NCI-H1105 (cell line): Measurements from ENCODE around the gene PHLPP1.

Experiments
- DNase-seq: peaks from one replicate; lab custom pipeline; 2025; lab: John Stamatoyannopoulos, UW

The PHLPP1 gene

DNA sequence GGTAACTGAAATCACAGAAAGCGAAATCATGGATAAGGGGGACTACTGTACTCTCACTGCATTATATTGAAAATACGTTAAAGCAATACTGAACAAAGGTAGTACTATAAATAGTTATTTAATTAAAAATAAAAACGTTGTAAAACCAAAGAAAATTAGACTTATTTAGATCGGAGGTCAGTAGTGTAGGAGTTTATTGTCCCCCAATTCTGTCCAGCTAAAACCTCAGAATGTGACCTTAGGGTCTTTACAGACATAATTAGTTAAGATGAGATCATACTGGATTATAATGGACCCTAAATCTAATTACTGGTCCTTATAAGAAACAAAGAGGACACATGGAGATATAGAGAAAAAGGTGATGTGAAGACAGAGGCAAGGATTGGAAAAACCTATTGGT, 95.3 kb downstream of the PHLPP1 start:
- DNase-seq, result no peak

DNA sequence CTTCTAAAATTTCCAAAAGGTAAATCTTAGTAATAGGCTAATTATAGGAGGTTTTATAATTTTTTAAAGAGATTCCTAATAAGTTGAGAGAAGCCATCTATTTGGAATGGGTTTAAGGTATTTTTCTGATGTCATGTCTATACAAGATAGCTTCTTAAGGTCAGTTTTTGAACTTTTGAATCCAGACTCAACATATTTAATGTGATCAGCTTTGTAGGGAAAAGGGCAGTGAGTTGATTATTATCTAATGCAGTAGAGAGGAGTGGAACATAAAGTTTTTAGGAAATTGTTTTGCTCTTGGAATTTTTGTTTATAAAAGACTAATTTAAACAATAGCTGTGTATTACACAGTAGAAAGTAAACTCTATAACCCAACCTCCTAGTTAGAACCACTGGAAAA, 96.3 kb downstream of the PHLPP1 start:
- no peak for DNase-seq

DNA sequence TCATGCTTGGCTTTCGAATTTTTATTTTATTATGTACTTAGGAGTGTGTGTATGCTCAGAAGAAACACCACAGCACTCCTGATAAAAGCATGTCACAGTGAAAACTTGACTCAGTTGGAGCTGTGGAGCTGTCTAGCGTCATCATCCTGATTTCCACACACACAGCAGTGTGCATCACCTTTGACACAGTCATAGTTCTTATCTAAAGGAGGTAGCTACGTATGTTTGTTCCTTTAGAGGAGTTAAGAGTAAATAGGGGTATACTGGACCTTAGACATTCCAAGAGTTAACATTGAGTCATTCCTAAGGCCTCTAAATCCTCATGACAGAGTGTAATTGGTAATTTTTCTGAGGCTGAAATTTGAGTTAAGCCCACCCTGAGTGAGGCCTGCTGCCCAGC, 96.9 kb downstream of the PHLPP1 start:
- no peak for DNase-seq

DNA sequence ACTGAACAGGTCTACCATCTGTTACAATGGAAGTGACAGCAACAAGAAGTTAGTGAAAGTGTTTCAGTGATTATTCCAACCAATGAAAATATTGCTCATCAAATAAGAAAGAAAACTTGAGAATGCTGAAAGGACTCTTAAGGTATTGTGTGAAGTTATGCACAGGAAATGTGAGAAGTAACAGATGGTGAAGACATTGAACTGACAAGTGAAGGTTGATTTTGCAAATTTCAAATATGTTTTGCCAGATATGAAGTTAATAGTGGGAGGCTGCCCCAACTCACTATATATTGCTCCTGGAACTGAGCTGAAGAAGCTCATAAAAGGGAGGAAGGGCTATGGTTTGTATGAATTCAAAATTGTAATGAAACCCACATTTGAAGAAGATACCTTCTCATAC, 97.5 kb downstream of the PHLPP1 start:
- DNase-seq, result no peak

DNA sequence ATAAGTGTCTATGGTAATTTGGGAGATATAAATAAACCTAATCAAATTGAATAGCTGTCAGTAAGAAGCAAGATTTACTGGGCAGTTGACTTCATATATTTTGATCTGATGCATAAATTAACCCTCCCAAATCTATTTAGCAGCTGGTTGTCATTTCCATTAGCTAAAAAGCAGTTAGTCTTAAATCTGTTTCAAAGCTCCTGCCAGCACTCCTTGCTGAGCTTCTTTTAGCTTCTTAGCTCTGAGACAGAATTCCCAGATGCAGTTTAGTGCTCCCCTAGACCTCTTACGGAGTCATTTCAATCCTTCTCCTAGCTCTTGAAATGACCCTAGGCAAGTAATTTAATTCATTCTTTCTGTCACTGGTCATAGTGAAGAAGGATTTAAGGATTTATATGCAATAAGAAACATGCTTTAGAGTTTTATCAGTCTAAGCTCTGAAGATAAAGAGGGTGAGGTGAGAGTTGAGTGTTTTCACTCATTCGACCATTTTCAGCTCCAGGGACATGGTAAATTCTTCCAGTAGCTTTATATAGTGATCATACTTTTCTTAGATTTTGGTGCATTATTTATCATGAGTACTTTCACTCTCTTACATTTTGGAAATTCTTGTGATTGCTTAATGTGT, 98.9 kb downstream of the PHLPP1 start:
- no peak for DNase-seq

DNA sequence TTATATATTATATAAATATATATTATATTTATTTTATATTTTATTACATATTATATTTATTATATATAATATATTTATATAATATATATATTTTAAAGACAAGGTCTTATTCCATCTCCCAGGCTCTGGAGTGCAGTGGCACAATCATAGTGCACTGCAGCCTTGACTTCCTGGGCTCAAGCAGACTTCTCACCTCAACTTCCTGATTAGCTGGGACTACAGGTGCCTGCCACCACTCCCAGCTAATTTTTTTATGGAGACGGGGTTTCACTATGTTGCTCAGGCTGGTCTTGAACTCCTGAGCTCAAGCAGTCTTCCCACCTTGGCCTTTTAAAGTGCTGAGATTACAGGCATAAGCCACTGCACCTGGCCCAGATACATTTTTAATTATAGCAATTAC, 110.0 kb downstream of the PHLPP1 start:
- no peak for DNase-seq

DNA sequence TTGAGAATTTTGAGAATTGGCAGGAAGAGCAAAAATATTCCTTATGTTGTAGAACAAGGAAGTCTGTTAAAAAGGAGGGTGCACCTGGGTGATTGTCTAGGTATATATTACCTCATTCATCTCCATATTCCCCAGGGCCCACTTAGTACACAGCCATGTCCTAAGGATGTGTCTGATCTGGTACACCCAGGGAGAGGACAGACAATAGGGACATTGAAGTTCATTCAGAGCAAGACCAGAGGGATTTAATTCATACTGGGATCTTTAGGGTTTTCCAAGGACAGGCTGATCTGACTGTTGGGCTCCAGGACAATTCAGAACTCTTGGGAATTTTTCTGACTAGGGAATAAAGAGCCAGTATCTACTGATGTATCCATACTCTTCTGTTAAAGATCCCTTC, 112.1 kb downstream of the PHLPP1 start:
- no peak for DNase-seq

DNA sequence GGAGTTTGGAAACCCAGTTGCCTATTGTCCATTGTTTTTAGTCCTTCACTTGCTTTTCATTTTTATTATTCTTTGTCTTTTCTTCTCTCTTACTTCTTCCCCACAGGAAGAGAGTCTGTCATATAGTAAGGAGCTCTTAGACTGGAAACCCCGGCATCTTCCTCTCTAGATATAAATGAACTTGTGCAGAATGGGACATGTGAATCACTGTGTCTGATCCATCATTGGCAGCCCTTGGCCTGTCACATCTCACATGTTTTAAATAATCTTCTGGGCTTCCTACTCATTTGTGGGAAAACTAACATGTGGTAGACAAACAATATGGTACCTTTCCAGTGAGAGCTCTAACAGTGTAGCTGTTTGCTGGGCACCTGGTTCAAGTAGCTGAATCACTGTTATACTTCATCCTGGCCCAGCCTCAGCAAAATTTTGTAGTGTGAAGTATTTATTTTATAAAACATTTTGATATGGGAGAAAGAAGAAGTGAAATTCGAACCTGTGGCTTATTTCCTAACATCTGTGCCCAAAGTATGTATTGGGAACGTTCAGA, 112.8 kb downstream of the PHLPP1 start:
- no peak for DNase-seq

DNA sequence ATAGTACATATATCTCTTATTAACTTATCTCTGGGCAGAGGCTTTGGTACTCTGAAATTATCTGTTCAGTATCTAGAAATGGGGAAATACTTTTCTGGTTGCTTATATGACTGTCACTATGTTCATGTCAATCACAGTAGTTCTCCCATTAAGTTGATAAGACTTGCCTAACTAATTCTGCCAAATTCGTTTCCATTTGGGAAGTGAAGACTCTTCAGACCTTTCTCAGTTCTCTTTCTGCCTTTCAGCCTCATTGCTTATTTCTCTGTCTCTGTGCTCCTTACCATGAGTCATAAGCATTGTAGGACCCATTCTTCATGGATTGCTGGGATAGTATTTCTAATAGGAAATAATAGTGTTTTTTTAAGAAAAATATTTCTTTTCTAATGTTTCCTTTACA, 113.5 kb downstream of the PHLPP1 start:
- no peak for DNase-seq

DNA sequence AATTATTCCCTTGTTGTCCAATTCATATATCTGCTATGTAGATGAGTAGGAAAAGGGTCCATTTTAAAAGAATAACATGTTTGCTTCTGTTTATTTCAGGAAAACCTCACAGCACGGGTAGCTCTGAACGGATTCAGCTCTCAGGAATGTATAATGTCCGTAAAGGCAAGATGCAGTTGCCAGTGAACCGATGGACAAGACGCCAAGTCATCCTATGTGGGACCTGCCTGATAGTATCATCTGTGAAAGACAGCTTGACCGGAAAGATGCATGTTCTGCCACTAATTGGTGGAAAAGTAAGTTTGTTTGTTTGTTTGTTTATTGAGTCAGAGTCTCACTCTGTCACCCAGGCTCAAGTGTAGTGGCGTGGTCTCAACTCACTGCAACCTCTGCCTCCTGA, 114.6 kb downstream of the PHLPP1 start:
- DNase-seq, result no peak

DNA sequence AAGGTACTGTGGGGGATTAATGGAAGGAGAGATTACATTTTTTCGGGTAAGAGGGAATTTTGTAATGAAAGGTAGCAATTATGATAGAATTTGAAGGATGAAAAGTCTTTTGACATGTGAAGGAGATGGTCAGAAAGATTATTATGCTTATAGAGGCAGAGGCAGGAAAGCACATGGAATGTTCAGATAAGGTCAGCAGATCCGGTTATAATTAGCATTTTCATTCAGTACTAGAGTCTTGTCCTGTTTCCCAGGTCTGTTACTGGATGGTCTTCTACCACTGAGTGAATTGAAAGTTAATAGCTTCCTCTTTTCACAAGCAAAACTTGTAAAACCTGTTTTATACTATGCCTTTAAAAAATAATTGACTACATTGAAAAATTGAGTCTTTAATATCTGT, 116.9 kb downstream of the PHLPP1 start:
- DNase-seq, result no peak

DNA sequence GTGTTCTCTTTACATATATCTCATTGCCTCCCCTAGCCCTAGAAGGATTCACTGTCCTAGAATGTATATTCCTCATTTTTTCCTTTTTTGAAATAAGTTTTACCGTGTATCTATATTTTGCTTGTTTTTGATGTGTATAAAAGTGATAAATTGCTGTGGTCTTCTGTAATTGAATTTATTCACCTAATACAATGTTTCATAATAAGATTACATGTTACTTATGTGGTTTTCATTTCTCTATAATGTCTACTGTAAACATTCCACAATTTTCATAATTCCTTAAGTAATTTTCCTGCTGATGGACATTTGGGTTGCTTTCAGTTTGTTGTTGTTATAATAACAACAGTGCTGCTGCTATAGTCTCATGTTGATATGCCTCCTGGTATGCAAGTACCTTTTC, 118.2 kb downstream of the PHLPP1 start:
- DNase-seq, result no peak

DNA sequence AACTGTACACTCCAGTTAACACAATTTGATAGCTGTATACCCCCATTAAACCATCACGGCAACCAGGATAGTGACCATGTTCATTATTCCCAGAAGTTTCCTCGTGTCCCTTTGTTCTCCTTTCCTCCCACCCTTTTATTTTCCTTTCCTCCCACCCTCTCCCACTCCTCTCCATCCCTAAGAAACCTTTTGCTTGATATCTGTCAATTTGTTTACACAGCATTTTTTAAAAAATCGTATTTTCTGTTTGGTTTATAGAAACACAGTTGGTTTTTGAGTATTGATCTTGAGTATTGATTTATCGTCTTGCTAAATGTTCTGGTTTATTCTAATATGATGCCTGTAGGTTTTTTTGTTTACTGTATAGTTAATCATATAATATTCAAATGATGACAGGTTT, 119.4 kb downstream of the PHLPP1 start:
- DNase-seq, result no peak

DNA sequence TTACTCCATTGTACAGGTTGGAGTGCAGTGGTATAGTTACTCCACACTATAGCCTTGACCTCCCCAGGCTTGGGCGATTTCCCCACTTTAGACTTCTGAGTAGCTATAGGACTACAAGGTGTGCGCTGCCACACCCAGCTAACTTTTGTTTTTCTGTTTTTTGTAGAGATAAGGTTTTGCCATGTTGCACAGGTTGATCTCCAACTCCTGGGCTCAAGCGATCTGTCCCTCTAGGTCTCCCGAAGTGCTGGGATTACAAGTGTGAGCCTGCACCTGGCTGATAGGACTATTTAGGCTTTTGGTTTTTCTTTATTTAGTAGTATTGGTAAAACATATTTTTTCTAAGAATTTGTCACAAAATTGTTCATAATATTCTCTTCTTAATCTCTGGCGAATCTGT, 121.7 kb downstream of the PHLPP1 start:
- no peak for DNase-seq

DNA sequence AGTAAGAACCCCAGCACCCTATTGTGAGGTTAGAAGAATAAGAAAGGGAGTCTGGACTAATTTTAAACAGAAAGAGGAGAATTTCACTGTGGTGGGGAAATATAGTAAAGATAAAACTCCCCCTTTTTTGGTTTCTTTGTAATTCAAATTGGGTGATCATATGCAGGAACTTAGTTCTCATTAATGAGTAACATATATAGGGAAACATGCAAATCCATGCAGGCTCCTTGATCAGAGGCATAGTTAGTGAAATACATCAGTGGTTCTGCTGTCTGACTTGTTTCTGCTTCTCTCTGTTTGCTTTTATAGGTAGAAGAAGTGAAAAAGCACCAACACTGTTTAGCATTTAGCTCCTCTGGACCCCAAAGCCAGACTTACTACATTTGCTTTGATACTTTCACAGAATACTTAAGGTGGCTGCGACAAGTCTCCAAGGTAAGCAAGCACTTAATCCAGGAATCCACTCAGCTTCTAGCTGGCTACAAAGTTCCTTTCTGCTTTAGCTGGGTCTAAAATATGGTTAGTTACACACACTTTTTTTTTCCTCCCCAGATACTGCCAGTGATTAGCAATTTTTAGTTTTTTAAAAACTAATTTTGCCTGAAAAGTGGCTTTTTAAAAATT, 123.2 kb downstream of the PHLPP1 start:
- DNase-seq, result no peak

DNA sequence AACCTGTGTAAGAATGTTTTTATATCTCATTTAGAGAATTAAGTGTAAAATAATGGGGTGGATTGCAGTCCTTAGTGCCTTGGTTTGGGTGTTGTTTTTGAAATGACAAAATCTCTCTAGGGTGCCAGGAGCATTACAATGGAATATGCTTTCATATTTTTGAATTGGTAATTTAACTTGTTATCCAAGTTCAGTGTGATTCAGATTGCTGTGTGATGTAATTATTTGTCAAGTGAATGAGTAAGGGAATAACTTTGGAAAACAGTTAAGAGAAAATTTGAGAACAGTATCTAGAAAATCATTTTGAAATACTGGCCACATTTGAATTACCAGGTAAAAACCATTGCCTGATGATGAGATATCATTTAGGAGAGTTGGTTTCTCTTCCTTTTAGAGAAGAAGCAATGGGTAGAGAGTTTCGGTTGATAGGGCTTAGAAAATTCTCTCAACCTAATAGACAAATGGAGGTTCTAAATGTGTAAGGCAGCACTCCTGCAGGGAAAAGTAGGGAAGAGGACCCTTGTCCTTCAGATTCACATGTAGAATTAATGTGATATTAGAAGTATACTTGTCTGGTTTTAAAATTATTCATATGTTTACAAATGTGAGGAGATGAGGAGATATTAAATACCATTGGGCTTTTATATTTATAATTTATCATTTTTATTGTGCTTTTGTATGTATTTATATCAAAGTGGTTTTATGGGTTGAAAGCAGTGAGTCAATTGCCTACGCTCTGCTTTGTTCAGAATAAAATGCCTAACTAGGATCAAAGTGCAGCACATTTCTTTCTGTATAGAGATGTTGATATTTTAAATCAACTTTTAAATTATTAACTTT, 124.8 kb downstream of the PHLPP1 start:
- DNase-seq, result no peak

DNA sequence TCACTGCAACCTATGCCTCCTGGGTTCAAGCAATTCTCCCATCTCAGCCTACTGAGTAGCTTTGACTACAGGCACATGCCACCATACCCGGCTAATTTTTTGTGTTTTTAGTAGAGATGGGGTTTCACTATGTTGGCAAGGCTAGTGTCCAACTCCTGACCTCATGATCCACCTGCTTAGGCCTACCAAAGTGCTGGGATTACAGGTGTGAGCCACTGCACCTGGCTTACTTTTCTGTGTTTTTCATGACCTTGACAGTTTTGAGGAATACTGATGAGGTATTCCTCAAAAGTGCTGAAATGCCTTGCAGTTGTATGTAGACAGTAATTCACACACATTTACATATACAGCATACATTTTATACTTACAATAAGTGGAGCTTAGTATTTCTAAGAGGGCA, 126.1 kb downstream of the PHLPP1 start:
- no peak for DNase-seq

DNA sequence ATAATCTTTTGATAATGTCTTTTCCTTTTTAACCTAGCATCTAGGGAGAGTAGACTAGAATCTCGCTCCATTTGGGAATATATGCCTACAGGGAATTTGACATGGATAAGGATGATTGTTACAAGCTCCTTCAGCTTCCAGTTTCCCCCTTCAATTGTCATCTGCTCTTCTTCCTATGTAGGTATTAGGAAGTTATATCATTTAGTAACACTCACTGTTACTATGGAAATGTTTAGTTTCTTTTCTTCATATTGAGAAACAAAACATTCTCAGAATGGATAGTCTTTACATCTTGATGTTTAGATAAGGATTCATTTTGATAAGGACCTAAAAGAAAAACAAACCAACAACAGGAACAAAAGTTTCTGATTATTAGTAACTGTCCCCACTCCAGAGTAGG, 127.6 kb downstream of the PHLPP1 start:
- DNase-seq, result no peak

DNA sequence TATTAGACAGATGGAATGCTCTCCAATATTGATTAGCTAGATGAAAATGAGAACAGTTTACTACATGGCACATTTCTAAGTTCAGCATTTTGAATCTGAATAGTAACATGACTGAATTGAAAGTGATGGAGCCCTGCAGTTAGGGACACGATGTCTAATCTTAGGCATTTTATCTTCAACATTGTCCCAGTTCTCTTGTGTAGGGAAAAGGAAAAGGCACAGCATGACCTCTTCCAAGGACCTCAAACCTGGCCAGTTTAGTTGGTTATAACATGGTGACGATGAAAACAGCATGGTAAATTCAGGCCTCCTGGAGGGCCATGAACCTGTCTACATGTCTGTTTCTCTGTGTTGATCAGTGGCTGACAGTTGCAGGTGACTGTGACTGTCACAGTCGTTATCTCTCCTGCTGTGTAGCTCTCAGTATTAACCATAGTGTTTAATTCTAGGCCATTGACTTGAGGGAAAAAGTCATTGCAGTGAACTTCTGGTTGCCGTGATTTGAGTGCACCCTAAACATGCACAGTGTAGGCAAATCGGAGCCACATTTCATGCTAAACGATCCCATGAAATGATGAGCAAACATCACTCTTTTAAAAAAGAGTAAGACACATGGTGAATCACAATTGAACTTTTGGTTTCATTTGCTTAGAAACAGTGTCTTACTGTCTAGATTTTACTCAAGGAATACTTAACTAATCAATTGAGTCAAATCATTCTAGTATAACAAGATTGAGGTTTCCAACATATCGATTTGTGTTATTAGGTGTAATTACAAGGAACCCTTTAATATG, 129.7 kb downstream of the PHLPP1 start:
- DNase-seq, result no peak

DNA sequence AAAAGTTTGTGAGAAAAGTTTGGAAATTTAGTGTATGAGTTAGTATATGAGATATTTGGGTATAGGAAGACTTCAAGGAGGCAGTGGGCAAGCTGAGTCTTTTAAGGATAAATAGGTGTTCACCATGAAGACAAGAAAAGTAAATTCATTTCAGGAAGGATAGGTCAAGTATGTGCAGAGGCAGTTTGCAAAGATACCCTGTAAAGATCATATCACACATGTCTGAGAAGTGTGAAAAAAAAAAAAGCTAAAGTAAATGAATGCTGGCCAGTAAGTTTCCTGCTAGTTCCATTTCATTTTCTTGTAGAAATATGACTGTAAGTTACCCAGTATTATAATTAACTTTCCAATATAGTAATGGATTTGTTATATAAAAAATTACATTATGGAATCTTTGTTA, 131.0 kb downstream of the PHLPP1 start:
- DNase-seq, result no peak

DNA sequence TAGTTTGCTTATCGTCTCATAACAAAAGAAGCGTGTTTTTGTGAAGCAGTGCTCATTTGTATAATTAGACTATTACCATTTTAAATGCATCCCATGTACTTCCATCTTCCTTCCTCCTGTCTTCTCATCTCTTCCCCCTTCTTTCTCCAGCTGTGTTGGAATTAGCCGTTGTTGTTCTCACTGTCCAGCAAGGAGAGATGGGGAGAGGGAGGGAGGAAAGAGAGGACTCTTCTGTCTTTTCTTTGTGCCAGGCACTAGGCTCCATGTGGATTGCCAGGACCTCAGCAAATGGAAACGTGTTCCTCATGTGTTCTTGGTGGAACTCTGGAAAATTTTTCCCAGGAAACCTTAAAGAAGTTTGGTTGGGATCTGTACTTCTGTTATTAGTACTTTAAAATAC, 131.7 kb downstream of the PHLPP1 start:
- DNase-seq, result no peak

DNA sequence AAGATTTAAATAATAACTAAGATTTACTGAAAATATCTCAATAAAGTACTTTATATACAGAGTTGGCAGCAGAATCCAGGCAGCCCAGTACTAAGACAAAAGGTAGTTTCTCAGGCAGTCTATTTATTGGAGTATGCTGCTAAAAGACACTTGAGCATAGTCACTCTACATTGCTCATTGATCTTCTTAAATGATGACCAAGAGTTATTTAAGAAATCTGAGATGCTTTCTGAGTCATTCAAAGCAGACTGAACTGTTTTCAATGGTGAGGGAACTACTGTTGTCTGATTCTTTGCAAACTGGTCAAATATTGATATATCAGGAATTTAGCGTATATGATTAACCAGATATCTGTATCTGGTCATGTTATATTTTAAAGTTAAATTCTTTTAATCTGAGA, 133.6 kb downstream of the PHLPP1 start:
- no peak for DNase-seq
